ENCODE results near the gene MCC. TPM values are rescaled to one million over a fixed set of nuclear protein-coding genes. Genes with fewer than 3 reads are reported as not detected.

MCC gene
- total RNA-seq, 2 experiments from 2014 or later: 0.62 to 0.81 TPM

DNA sequence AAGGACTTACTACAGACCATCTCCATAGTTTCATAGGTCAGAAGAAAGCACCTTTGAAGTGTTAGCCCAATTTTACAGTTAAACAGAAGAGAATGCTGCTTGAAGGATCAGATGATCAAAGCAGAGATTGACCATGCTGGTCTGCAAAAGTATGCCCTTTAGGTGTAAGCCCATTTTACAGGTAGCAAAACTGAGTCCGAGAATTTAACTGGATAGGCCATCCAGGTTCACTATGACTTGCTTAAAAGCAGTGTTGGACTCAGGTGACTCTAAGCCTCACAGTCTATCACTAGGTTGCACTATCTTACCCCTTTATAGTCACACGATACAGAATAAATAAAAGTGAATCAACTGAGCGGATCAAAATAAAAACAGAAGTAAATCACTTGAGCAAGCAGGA, 299.0 kb downstream of the MCC start:
- H3K27me3 Mint-ChIP-seq (ENCODE audit: low read depth): no peaks in the 10 kb centered on the region
- no peaks in the 10 kb centered on the region for H3K4me1 Mint-ChIP-seq (ENCODE audit: low read depth)
- CTCF ChIA-PET: no interaction called here
- H3K4me3 Mint-ChIP-seq: no peak overlapping the region
- no peak overlapping the region for H3K27ac Mint-ChIP-seq
- DNase-seq: no peak
- H3K9me3 Mint-ChIP-seq: peaks cover 2% of the 10 kb centered on the region
- no peaks in the 10 kb centered on the region for H3K36me3 Mint-ChIP-seq (ENCODE audit: low read depth)
- intact Hi-C loops (cut with micrococcal nuclease): no loop called here

DNA sequence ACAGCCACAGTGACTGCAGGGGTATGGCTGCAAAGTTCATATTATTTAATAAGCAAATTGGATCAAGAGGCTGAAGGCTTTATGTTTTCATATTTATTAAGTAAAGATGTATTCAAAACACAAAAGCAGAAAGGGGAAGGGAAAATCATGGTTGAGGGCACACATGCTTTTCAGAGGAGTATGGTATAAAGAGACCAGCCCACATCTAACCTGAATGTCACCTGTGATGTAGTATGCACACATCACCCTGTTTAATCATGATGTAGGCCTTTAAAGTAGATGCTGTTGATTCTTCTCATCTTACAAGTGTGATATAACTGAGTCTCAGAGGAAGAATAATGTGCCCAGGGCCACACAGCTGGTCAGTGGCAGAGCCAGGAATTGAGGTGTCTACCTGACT, 299.8 kb downstream of the MCC start:
- CTCF ChIA-PET: no interaction called here
- Mint-ChIP-seq H3K36me3 (ENCODE audit: low read depth) (no peaks in the 10 kb centered on the region), H3K9me3 (peaks cover 2% of the 10 kb centered on the region), H3K4me1 (ENCODE audit: low read depth) (no peaks in the 10 kb centered on the region), H3K4me3 (no peak overlapping the region), H3K27ac (no peak overlapping the region), H3K27me3 (ENCODE audit: low read depth) (no peaks in the 10 kb centered on the region)
- intact Hi-C loops (cut with micrococcal nuclease): no loop called here
- DNase-seq: no peak

DNA sequence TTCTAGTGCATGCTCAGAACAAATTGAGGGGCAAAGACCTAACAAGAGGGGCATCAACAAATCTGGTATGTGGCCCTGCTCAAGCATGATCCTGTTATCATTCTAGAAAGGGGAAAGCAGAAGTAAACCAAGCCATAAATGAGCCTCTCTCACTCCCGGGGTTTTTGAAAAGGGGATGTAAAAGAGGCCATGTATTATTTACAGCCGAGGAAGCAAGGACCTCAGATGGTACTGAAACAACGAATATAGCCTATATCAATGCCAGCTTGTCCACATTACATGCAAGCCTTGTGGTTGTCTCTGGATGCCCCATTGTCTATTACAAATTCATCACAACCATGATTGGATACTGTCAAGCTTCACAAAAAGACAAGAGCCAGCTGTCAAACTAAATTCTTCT, 300.3 kb downstream of the MCC start:
- DNase-seq: no peak
- intact Hi-C loops (cut with micrococcal nuclease): no loop called here
- Mint-ChIP-seq H3K36me3 (ENCODE audit: low read depth) (no peaks in the 10 kb centered on the region), H3K27me3 (ENCODE audit: low read depth) (no peaks in the 10 kb centered on the region), H3K4me3 (no peak overlapping the region), H3K9me3 (peaks cover under 1% of the 10 kb centered on the region), H3K4me1 (ENCODE audit: low read depth) (no peaks in the 10 kb centered on the region), H3K27ac (no peak overlapping the region)
- CTCF ChIA-PET: no interaction called here

DNA sequence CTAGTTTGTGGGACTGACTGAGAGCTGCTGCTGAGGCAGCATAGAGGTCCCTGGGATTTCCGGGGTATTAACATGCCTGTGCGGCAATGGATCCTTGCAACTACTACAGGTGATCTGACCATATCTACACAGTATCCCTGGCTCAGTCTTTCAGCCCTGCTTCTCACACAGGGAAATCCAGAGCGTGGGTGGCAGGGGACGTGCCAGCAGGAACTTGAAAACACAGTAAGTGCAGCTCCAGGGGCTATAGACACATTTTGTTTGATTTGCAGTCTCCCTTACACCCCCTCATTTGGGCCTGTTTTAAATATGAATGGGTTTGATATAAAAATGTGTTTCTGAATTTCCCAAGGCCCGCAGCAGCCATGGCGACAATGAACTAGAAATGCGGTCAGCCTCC, 302.2 kb downstream of the MCC start:
- CTCF ChIA-PET: no interaction called here
- Mint-ChIP-seq H3K27ac (no peak overlapping the region), H3K4me1 (ENCODE audit: low read depth) (no peaks in the 10 kb centered on the region), H3K27me3 (ENCODE audit: low read depth) (no peaks in the 10 kb centered on the region), H3K9me3 (no peaks in the 10 kb centered on the region), H3K4me3 (no peak overlapping the region), H3K36me3 (ENCODE audit: low read depth) (no peaks in the 10 kb centered on the region)
- no peak for DNase-seq
- intact Hi-C loops (cut with micrococcal nuclease): no loop called here

DNA sequence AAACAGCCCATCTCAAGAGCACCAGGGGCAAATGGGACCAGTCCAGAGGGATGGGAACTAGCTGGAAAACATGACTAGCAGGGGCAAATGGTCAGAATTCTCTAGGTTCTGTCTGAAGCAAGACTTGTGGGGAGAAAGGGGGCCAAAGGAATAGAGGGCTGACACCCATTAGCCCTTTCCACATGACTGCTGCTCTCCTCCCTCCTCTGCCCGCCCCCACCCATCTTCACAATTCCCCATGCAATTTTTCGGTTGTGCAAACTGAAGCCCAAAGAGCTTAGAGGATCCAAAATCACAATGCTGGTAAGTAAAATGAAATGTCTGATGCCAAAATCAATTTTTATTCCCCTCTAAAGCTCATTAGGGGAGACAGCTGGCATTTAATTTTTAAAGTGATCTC, 304.6 kb downstream of the MCC start:
- CTCF ChIA-PET: interaction anchor here (1.0 kb wide), 1 partner anchor 193 kb away, joined by 3 read pairs; no protein-coding TSS in a partner anchor
- Mint-ChIP-seq H3K4me3 (no peak overlapping the region), H3K27me3 (ENCODE audit: low read depth) (no peaks in the 10 kb centered on the region), H3K9me3 (no peaks in the 10 kb centered on the region), H3K36me3 (ENCODE audit: low read depth) (no peaks in the 10 kb centered on the region), H3K4me1 (ENCODE audit: low read depth) (no peaks in the 10 kb centered on the region), H3K27ac (no peak overlapping the region)
- no peak for DNase-seq
- intact Hi-C loops (cut with micrococcal nuclease): no loop called here

DNA sequence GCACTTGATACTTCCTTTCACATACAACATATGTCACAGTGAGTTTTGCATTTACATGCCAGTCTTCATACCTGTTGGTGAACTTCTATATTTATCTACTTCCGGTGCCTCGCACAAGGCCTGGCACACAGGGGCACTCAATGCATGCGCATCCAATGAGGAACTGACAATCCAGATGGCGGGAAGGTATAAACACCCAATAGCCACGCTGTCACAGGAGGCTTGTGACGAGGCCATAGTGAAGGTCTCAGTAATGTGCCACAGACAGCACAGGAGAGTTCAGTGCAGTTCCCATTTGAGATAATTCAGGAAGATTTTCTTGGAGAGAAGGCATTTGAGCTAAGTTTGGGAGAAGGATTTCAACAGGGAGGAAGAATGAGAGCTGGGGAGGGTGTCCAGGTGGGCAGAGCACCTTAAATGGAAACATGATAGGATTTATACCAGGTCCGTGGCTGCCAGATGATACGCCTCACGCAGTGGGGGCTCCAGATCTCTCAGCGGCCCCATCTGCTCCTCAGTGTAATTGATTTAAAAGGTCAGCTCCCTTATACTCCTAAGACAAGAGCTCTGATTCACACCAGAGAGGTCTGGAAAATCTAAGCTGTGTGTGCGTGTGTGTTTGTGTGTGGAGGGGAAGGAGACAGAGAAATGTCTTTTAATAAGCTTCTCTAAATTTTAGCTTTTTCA, 305.5 kb downstream of the MCC start:
- no peaks in the 10 kb centered on the region for H3K4me1 Mint-ChIP-seq (ENCODE audit: low read depth)
- CTCF ChIA-PET: interaction anchor here (0.6 to 1.0 kb wide), 2 partner anchors 49 to 194 kb away, joined by 3 read pairs; no protein-coding TSS in a partner anchor
- intact Hi-C loops (cut with micrococcal nuclease): no loop called here
- no peak overlapping the region for H3K27ac Mint-ChIP-seq
- no peaks in the 10 kb centered on the region for H3K36me3 Mint-ChIP-seq (ENCODE audit: low read depth)
- no peak overlapping the region for H3K4me3 Mint-ChIP-seq
- no peak for DNase-seq
- no peaks in the 10 kb centered on the region for H3K27me3 Mint-ChIP-seq (ENCODE audit: low read depth)
- no peaks in the 10 kb centered on the region for H3K9me3 Mint-ChIP-seq

DNA sequence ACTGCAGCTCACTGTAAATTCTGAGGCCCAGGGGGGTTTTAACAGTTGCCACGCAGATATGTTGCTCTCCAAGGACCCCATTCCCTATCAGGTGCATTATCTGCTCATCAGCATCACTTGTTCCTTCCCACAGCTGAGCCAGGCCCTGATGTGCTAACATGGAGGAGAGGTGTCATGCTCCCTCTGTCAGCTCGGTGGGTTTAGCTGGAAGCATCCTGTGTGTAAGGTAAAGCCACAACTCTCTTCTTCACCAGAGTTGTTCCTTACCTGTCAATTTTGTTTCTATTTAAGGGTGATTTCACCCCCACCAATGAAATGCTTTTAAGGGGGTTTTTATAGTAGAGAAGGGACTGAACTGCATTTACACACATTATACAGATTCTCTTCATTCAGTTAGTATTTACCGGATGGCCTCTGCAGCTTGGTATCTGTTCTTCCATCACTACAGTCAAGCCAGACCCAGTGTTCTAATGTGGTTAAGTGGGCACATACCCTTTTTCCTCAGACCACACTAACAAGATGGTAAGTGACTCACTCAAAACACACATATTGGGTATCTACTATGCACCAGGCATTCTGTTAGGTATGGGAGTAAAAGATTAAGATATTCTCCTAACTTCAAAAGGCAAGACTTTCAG, 306.3 kb downstream of the MCC start:
- H3K36me3 Mint-ChIP-seq (ENCODE audit: low read depth): no peaks in the 10 kb centered on the region
- no peak overlapping the region for H3K27ac Mint-ChIP-seq
- no peaks in the 10 kb centered on the region for H3K4me1 Mint-ChIP-seq (ENCODE audit: low read depth)
- peaks cover 2% of the 10 kb centered on the region for H3K27me3 Mint-ChIP-seq (ENCODE audit: low read depth)
- intact Hi-C loops (cut with micrococcal nuclease): no loop called here
- no peak overlapping the region for H3K4me3 Mint-ChIP-seq
- CTCF ChIA-PET: interaction anchor here (0.8 kb wide), 1 partner anchor 10 kb away, joined by 3 read pairs; no protein-coding TSS in a partner anchor
- DNase-seq: no peak
- H3K9me3 Mint-ChIP-seq: no peaks in the 10 kb centered on the region

DNA sequence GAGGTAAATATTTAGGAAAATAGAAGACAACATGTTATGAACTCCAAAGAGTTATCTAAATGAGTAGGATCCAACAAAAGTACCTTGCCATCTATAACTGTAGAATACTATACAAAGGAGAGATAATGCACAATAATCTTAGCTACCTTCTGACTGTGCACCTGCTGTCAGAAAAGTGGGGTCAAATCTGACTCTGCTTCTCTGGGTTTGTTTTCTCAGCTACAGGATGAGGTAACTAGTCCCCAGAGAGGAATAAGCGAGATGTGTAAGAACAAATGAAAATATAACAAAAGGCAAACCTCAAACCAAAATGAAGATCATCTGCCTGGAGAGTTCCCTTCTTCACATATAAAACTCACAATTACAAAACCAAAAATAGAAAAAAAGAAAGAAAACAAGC, 306.8 kb downstream of the MCC start:
- H3K27me3 Mint-ChIP-seq (ENCODE audit: low read depth): peaks cover 4% of the 10 kb centered on the region
- no peak overlapping the region for H3K4me3 Mint-ChIP-seq
- H3K36me3 Mint-ChIP-seq (ENCODE audit: low read depth): no peaks in the 10 kb centered on the region
- H3K9me3 Mint-ChIP-seq: no peaks in the 10 kb centered on the region
- CTCF ChIA-PET: interaction anchor here (0.8 kb wide), 1 partner anchor 11 kb away, joined by 3 read pairs; no protein-coding TSS in a partner anchor
- DNase-seq: no peak
- intact Hi-C loops (cut with micrococcal nuclease): no loop called here
- no peaks in the 10 kb centered on the region for H3K4me1 Mint-ChIP-seq (ENCODE audit: low read depth)
- no peak overlapping the region for H3K27ac Mint-ChIP-seq

DNA sequence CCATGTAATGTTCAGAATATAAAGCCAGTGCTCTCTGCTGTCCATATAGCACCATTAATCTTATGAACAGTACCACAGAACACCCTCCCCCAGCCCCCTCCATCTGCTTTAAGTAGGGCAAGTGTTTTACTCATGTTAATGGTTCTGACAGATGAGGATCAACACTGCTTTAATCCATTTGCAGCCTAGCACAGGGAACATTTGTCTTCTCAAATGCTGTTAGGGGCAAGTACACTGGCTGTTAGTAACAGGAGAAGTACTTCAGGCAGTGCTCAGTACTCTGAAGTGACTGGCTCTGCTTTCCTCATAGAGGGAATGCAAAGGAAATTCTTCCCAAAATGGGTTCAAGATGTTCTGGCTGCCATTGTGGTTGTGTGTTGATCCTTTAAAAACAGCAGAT, 309.1 kb downstream of the MCC start:
- H3K9me3 Mint-ChIP-seq: no peaks in the 10 kb centered on the region
- CTCF ChIA-PET: interaction anchor here (1.0 kb wide), 1 partner anchor 201 kb away, joined by 3 read pairs; no protein-coding TSS in a partner anchor
- H3K4me1 Mint-ChIP-seq (ENCODE audit: low read depth): no peaks in the 10 kb centered on the region
- H3K27ac Mint-ChIP-seq: no peak overlapping the region
- H3K4me3 Mint-ChIP-seq: no peak overlapping the region
- H3K36me3 Mint-ChIP-seq (ENCODE audit: low read depth): no peaks in the 10 kb centered on the region
- H3K27me3 Mint-ChIP-seq (ENCODE audit: low read depth): peaks cover 8% of the 10 kb centered on the region
- DNase-seq: no peak
- intact Hi-C loops (cut with micrococcal nuclease): no loop called here

DNA sequence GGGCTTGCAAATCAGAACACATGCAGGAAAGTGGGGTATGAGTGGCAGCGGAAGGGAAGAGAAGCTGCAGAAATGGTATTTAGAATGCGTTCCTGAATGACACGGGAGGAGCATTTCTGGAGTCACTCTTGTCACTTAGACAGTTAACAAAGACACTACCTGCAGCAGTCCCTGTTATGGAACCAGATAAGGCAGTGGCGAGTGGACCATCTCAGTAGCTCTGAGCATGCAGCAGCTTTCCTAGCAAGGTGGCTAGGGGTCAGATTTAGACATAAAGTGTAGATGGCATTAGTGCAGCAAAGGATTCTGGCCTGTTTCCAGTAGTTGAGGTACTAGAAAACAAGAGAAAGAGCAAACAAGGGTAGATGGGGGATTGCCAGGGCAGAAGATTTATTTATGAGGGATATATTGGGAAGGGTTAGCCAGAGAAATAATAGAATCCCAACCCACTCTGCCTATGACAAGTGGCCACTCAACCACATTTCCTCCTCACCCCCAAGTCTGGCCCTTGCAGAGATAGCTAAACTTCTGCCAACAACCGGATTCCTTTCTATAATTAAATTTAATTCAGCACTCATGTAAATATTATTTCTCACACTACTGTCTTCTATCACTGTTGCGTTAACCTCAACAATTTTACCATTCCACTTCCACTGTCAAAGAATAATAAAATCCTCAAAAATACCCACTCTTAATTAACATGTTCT, 310.0 kb downstream of the MCC start:
- CTCF ChIA-PET: no interaction called here
- H3K4me3 Mint-ChIP-seq: no peak overlapping the region
- H3K9me3 Mint-ChIP-seq: no peaks in the 10 kb centered on the region
- no peak for DNase-seq
- no peak overlapping the region for H3K27ac Mint-ChIP-seq
- peaks cover 8% of the 10 kb centered on the region for H3K27me3 Mint-ChIP-seq (ENCODE audit: low read depth)
- H3K4me1 Mint-ChIP-seq (ENCODE audit: low read depth): no peaks in the 10 kb centered on the region
- no peaks in the 10 kb centered on the region for H3K36me3 Mint-ChIP-seq (ENCODE audit: low read depth)
- intact Hi-C loops (cut with micrococcal nuclease): no loop called here

DNA sequence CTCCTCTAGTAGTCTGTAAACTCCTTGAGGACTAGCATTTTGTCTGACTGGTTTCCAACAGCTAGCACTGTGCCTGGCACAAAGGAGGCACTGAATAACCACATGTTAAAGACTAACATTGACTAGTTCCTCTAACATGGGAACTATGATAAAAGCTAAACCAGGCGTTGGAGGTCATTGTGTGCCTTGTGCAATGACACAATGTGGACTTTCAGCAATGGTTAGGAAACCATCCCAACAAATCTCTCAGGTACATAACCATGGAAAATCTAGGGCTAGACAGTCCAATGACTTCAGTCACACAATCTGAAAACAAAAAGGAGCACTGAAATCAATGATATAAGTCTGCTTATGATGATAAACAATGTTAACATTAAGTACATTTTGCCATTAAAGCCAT, 311.0 kb downstream of the MCC start:
- no peaks in the 10 kb centered on the region for H3K9me3 Mint-ChIP-seq
- CTCF ChIA-PET: interaction anchor here (0.6 kb wide), 1 partner anchor 168 kb away, joined by 3 read pairs; no protein-coding TSS in a partner anchor
- DNase-seq: no peak
- H3K36me3 Mint-ChIP-seq (ENCODE audit: low read depth): no peaks in the 10 kb centered on the region
- H3K4me1 Mint-ChIP-seq (ENCODE audit: low read depth): no peaks in the 10 kb centered on the region
- peaks cover 8% of the 10 kb centered on the region for H3K27me3 Mint-ChIP-seq (ENCODE audit: low read depth)
- H3K27ac Mint-ChIP-seq: no peak overlapping the region
- intact Hi-C loops (cut with micrococcal nuclease): no loop called here
- no peak overlapping the region for H3K4me3 Mint-ChIP-seq

DNA sequence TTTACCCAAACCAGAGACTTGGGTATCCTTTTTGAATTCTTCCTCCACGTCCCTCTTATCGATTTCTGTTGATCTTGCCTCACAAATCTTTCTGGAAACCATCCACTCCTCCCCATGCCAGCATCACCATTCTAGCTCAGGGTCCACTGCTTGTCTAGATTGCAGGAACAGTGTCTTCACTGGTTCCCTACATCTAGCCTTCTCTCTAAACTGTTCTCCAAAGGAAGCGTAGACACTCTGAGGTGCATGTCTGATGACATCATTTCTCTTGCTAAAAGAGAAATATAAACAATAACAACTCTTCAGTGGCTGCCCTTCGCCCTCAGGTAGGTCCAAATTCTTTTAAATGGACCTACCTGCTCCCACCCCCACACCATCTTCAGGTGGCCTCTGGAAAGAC, 311.5 kb downstream of the MCC start:
- Mint-ChIP-seq H3K36me3 (ENCODE audit: low read depth) (no peaks in the 10 kb centered on the region), H3K27me3 (ENCODE audit: low read depth) (peaks cover 12% of the 10 kb centered on the region), H3K27ac (no peak overlapping the region), H3K4me3 (no peak overlapping the region), H3K4me1 (ENCODE audit: low read depth) (no peaks in the 10 kb centered on the region), H3K9me3 (no peaks in the 10 kb centered on the region)
- CTCF ChIA-PET: no interaction called here
- intact Hi-C loops (cut with micrococcal nuclease): no loop called here
- no peak for DNase-seq

All from activated naive CD4-positive, alpha-beta T cell treated with anti-CD3 and anti-CD28 coated beads for 36 hours (primary cell).